PFSK-1 (cell line): ENCODE data around the gene PTPN6.

Source experiments
- FOXP2 ChIP-seq: optimal IDR thresholded peaks from 2 replicates; pipeline ENCODE3; 2011; ENCODE audit warnings: borderline replicate concordance, control low read depth, inconsistent platforms; ENCODE audit not compliant: insufficient read depth; ENCODE audit errors: extremely low read length, extremely low read depth
- POLR2AphosphoS5 ChIP-seq: IDR thresholded peaks from 2 replicates; pipeline ENCODE4 v1.6.1; 2012; ENCODE audit warnings: low read depth, mild to moderate bottlenecking, control low read depth, low read length, moderate library complexity
- TAF1 ChIP-seq: IDR thresholded peaks from 2 replicates; pipeline ENCODE4 v1.6.1; 2012; ENCODE audit warnings: low read length, control low read depth, borderline replicate concordance; ENCODE audit not compliant: insufficient read depth
- TF ChIP-seq, protein P1 (sequence below), 2 experiments: IDR thresholded peaks; 2 replicates each; pipeline versions ENCODE4 v1.6.1 to v1.8.0; 2011 to 2012; ENCODE audit warnings: low read depth in 2 of 2, low read length in 2 of 2, control low read depth in 1 of 2, inconsistent platforms in 1 of 2, mild to moderate bottlenecking in 1 of 2, moderate library complexity in 1 of 2; ENCODE audit not compliant: insufficient read depth in 1 of 2

- TF ChIP-seq POLR2AphosphoS5 (no peak), FOXP2 (no peak), TAF1 (no peak)
- TF ChIP-seq, protein P1, sequence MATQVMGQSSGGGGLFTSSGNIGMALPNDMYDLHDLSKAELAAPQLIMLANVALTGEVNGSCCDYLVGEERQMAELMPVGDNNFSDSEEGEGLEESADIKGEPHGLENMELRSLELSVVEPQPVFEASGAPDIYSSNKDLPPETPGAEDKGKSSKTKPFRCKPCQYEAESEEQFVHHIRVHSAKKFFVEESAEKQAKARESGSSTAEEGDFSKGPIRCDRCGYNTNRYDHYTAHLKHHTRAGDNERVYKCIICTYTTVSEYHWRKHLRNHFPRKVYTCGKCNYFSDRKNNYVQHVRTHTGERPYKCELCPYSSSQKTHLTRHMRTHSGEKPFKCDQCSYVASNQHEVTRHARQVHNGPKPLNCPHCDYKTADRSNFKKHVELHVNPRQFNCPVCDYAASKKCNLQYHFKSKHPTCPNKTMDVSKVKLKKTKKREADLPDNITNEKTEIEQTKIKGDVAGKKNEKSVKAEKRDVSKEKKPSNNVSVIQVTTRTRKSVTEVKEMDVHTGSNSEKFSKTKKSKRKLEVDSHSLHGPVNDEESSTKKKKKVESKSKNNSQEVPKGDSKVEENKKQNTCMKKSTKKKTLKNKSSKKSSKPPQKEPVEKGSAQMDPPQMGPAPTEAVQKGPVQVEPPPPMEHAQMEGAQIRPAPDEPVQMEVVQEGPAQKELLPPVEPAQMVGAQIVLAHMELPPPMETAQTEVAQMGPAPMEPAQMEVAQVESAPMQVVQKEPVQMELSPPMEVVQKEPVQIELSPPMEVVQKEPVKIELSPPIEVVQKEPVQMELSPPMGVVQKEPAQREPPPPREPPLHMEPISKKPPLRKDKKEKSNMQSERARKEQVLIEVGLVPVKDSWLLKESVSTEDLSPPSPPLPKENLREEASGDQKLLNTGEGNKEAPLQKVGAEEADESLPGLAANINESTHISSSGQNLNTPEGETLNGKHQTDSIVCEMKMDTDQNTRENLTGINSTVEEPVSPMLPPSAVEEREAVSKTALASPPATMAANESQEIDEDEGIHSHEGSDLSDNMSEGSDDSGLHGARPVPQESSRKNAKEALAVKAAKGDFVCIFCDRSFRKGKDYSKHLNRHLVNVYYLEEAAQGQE (IDR thresholded peaks at IDR 0.05; ENCODE audit: insufficient read depth in 1 of 2, low read depth in 2 of 2, low read length in 2 of 2): no peak
Measured at GRCh38 chr12:6939191-6939540, 12.0 kb upstream of the PTPN6 start.
